ENCODE measurements around the gene MRPL30. TPM values are rescaled to one million over a fixed set of nuclear protein-coding genes. Genes with fewer than 3 reads are reported as not detected.
"Not testable (repeated sequence)": the region's sequence is repeated elsewhere in the genome, so short reads cannot be mapped to it uniquely, and the experiment has no call there.

The MRPL30 gene
- total RNA-seq, result 10 to 100 TPM; 19.3 to 22.4 TPM

DNA sequence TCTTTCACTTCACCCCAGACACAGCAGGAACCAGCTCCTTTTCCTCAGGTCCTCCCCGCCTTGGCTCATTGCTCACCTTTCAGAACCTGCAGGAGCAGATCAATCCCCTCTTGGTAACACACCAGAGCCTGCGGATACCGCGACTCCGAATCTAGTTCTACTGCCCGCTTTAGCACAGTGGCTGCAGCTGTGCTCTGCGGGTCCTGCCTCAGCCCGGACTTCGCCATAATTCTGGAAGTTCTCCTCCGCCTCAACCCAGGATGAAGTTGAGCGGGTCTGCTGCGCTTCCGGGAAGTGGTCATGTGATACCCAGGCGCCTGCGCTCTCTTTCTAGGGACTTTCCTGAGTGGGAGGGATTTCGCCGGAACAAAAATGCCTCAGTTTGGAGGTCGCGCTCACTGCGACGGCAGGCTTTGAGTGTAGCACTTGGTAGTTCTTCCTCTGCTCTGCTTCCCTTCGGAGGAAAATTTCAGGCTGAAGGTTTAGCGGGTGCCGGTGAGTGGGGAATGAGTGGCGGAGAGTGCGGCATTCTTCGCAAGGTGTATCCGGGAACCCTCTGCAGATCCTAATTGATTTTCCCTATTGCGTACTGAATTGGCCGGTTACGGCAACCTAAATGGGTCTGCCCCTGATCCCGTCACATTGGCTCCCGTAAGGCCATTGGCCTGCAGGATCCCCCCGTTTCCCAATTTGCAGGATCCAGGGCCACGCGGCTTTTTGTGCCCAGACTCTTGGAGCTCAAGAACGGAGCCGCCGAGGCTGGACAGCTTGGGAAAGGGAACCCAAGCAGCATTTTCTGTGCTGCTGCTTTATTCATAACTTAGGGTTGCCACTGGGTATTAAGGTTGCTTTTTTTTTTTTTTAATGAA, at the start of gene MRPL30, which contains the start of gene MITD1:
Gene MRPL30, plus strand, starts transcription at position 430 of the 869 bp plus-strand sequence. CDS start 5,020 bp downstream, outside the sequence.
Gene MITD1, minus strand, starts transcription at position 304 of the 869 bp plus-strand sequence. Its CDS starts 77 bp downstream, at position 227.
- ATAC-seq (peak; percentile 97 to 98), DNase-seq (ENCODE audit: low spot score) (peak; percentile 91)
- Mint-ChIP-seq H3K27me3 (no peaks in the 10 kb centered on the region), H3K9me3 (no peaks in the 10 kb centered on the region), H3K4me1 (ENCODE audit: low read depth in 2 of 2) (peaks cover 32 to 41% of the 10 kb centered on the region in 2 donors), H3K27ac (peak within 1 kb of the TSS; percentile 86 to 98), H3K4me3 (peak within 1 kb of the TSS; percentile 98), H3K36me3 (peaks cover 5% of the 10 kb centered on the region)

DNA sequence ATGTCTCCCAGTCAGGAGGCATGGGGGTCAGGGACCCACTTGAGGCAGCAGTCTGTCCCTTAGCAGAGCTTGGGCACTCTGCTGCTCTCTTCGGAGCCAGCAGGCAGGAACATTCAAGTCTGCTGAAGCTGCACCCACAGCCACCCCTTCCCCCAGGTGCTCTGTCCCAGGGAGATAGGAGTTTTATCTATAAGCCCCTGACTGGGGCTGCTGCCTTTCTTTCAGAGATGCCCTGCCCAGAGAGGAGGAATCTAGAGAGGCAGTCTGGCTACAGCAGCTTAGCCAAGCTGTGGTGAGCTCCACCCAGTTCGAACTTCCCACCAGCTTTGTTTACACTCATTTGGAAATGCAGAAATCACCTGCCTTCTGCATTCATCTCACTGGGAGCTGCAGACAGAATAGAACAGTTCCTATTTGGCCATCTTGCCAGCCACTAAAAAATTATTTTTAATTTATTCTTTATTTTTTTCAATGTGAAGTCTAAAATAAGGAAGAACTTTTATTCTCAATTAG, 45.9 kb upstream of the MRPL30 start:
- not testable (repeated sequence) for H3K27ac Mint-ChIP-seq; H3K4me1 Mint-ChIP-seq (ENCODE audit: low read depth in 2 of 2); ATAC-seq; H3K27me3 Mint-ChIP-seq; H3K4me3 Mint-ChIP-seq; DNase-seq (ENCODE audit: low spot score)
- peaks cover 42% of the 10 kb centered on the region for H3K36me3 Mint-ChIP-seq
- peaks cover 28% of the 10 kb centered on the region for H3K9me3 Mint-ChIP-seq

DNA sequence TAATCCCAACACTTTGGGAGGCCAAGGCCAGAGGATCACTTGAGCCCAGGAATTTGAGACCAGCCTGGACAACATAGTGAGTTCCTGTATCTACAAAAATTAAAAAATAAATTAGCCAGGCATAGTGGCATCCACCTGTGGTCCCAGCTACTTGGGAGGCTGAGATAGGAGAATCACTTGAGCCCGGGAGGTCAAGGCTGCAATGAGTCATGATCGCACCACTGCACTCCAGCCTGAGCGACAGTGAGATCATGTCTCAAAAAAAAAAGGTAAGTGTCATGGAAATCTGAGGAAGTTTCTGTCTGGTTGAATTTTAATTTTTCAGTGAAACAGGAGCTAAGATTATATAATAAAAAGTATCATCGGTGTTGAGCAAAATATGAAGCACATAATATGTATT, 42.0 kb upstream of the MRPL30 start:
- DNase-seq (ENCODE audit: low spot score) (no peak), ATAC-seq (no peak)
- H3K27ac Mint-ChIP-seq, result no peak overlapping the region
- H3K9me3 Mint-ChIP-seq, result peaks cover 3% of the 10 kb centered on the region
- H3K4me1 Mint-ChIP-seq (ENCODE audit: low read depth in 2 of 2), result peaks cover 10 to 18% of the 10 kb centered on the region in 2 donors
- H3K36me3 Mint-ChIP-seq, result peaks cover 6% of the 10 kb centered on the region
- no peaks in the 10 kb centered on the region for H3K27me3 Mint-ChIP-seq
- H3K4me3 Mint-ChIP-seq, result peak overlapping the region; percentile 5

DNA sequence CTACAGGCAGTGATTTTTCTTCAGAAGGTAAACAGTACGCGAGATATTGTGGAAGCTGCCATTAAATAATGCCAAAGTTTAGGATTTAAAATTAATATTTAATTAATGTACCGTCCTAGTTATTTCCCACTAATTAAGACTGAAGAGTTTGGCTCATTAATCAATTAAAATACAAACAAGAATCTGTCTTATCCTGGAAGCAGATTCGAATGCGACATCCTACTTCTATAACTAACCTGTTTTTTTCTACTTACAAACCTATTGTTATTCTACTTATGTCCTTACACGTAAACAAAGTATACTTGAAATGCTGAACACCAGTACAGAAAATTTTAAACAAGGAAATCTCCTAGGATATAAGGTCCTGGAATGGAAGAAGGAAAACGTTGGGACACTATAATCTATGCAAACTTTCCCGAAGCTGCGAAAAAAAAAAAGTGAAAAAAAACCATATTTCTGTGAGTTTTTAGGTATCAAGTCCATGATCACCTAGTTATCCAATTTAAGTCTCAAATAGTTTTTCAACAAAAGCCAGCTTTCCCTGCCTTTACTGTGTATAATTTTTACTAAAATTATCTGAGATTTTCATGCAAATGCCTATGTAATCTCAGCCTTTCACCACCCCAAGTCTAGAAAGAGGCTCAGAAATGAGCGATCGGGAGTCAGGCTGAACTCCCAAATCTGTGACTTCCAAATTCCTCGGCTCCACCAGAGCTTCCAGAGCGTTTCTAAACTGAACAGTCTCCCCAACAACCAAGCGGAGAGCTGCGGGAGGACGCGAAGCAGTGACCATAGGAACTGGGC, 40.7 kb upstream of the MRPL30 start:
- H3K36me3 Mint-ChIP-seq, result no peaks in the 10 kb centered on the region
- peaks cover 12 to 18% of the 10 kb centered on the region in 2 donors for H3K4me1 Mint-ChIP-seq (ENCODE audit: low read depth in 2 of 2)
- H3K27me3 Mint-ChIP-seq, result no peaks in the 10 kb centered on the region
- H3K4me3 Mint-ChIP-seq, result peak overlapping the region; percentile 99
- H3K9me3 Mint-ChIP-seq, result no peaks in the 10 kb centered on the region
- ATAC-seq, result no peak
- DNase-seq (ENCODE audit: low spot score), result no peak
- H3K27ac Mint-ChIP-seq, result peak overlapping the region; percentile 85 to 90

DNA sequence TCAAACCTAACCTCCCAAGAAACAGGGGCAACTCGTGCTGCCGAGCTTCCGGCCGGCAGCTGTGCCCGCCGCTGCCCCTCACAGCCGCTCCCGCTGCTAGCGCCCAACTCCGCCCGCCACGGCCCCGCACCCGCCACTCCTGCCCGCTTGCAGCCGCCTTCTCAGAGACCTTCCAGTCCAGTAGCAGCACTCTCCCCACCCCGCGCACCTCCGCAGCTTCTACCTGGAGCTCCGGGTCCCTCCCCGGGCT, 40.2 kb upstream of the MRPL30 start:
- H3K27ac Mint-ChIP-seq, result peak overlapping the region; percentile 85 to 90

DNA sequence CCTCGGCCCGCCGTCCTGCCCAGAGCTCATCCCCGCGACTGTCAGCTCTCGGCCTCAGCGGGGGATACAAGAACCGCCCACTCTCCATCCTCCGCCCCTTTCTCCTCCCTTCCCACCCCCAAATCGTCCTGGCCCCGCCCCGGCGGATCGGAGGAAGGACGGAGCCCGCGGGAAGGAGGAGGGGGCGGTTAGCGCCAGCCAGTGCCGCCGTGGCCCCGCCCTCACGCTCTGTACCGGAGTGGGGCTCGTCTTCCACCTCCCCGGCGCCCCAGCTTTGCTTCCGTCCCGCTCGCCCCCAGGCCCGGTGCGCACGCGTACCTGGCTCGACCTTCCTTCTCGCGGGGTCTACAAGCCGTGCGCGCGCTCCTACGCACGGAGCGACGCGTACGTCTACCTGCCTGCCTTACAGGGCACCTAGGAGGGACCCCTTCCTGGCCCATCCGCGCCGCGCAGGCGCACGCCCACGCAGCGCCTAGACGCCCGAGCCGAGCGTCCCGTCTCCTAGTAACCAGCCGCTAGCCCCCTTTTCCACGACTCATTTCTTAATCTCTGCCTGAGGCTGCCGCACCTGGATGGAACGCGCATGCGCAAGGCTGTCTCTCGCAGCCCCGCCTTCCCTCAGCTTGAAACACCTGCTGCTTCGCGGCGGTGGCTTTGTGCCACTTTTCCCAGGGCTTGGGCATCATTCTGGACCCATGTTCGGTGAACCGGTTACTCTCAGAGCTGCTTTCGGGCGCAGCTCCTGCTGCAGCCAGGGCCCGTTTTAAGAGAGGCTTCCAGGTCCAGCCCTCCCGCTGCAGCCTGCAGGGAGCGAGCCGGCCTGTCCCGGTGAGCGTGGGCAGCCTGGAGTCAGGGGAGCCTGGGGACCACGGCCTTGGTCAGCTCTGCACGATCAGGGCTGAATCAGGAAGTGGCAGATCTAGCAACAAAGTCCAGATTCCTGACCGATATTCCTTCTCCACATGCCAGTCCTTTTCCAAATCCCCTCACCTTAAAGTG, 39.6 kb upstream of the MRPL30 start, which contains the start of gene C2orf15:
Gene C2orf15, plus strand, starts transcription at position 598 of the 999 bp plus-strand sequence. CDS start 8,852 bp downstream, outside the sequence.
- H3K4me1 Mint-ChIP-seq (ENCODE audit: low read depth in 2 of 2), result peaks cover 12 to 18% of the 10 kb centered on the region in 2 donors
- ATAC-seq (peak; percentile 97 to 98), DNase-seq (ENCODE audit: low spot score) (peak; percentile 96)
- H3K27ac Mint-ChIP-seq, result peak within 1 kb of the TSS; percentile 85 to 90
- H3K9me3 Mint-ChIP-seq, result no peaks in the 10 kb centered on the region
- peak within 1 kb of the TSS; percentile 99 for H3K4me3 Mint-ChIP-seq
- no peaks in the 10 kb centered on the region for H3K36me3 Mint-ChIP-seq
- no peaks in the 10 kb centered on the region for H3K27me3 Mint-ChIP-seq

More for the DNA sequence above, 40.2 kb upstream of the MRPL30 start:
- Mint-ChIP-seq H3K36me3 (no peaks in the 10 kb centered on the region), H3K4me3 (peak overlapping the region; percentile 99), H3K4me1 (ENCODE audit: low read depth in 2 of 2) (peaks cover 12 to 18% of the 10 kb centered on the region in 2 donors), H3K27me3 (no peaks in the 10 kb centered on the region), H3K9me3 (no peaks in the 10 kb centered on the region)
- no peak for DNase-seq (ENCODE audit: low spot score)
- ATAC-seq, result peak; percentile 67 to 70

DNA sequence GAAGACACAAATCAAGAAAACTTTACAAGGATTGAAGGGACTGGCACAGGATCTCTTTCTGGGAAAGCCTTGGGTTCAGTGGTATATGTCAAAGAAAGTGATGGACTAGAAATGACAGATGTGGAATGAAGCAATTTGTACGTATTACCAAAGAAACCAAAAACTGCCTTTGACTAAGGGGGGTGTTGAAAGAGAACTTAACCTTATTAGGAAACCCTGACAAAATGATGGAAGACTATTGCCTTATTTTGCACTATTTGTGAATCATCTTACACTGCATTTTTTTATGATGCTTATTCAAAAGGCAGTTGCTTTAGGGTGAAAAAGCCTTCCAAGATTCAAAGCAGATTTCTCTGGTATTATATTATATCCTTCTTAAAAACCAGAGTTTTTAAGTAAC, 30.3 kb upstream of the MRPL30 start:
- DNase-seq (ENCODE audit: low spot score) (no peak), ATAC-seq (no peak)
- no peaks in the 10 kb centered on the region for H3K27me3 Mint-ChIP-seq
- H3K27ac Mint-ChIP-seq, result no peak overlapping the region
- peaks cover 15% of the 10 kb centered on the region in 2 donors for H3K4me1 Mint-ChIP-seq (ENCODE audit: low read depth in 2 of 2)
- H3K4me3 Mint-ChIP-seq, result no peak overlapping the region
- no peaks in the 10 kb centered on the region for H3K36me3 Mint-ChIP-seq
- no peaks in the 10 kb centered on the region for H3K9me3 Mint-ChIP-seq

DNA sequence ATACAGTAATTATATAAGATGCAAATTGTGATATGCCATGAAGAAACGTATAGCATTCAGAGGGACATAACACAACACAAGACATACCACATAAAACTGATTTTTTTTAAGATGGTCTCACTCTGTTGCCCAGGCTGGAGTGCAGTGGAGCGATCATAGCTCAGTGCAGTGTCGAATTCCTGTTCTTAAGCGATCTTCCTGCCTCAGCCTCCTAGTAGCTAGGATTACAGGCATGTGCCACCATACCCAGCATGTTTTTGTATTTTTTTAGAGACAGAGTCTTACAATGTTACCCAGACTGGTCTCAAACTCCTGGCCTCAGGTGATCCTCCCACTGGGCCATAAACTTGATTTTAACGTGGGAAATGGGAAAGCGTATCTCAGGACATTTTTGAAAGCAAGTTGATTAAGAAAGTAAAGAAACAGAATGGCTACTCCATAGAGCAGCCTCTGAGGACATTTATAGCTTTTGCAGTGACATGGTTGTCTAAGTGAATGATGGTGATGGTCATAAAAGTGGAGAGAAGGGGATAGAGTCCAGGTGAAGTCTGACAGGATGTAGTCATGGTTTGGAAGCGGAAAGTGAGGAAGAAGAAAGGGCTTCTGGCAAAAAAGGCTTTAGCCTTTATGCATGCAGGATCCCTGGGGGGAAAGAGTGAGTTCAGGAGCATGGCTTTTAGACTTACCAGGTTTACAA, 28.6 kb upstream of the MRPL30 start:
- ATAC-seq (no peak), DNase-seq (ENCODE audit: low spot score) (no peak)
- H3K36me3 Mint-ChIP-seq, result peaks cover 3% of the 10 kb centered on the region
- H3K4me1 Mint-ChIP-seq (ENCODE audit: low read depth in 2 of 2), result peaks cover 23 to 24% of the 10 kb centered on the region in 2 donors
- H3K27ac Mint-ChIP-seq, result no peak overlapping the region
- H3K4me3 Mint-ChIP-seq, result no peak overlapping the region
- no peaks in the 10 kb centered on the region for H3K9me3 Mint-ChIP-seq
- H3K27me3 Mint-ChIP-seq, result no peaks in the 10 kb centered on the region

DNA sequence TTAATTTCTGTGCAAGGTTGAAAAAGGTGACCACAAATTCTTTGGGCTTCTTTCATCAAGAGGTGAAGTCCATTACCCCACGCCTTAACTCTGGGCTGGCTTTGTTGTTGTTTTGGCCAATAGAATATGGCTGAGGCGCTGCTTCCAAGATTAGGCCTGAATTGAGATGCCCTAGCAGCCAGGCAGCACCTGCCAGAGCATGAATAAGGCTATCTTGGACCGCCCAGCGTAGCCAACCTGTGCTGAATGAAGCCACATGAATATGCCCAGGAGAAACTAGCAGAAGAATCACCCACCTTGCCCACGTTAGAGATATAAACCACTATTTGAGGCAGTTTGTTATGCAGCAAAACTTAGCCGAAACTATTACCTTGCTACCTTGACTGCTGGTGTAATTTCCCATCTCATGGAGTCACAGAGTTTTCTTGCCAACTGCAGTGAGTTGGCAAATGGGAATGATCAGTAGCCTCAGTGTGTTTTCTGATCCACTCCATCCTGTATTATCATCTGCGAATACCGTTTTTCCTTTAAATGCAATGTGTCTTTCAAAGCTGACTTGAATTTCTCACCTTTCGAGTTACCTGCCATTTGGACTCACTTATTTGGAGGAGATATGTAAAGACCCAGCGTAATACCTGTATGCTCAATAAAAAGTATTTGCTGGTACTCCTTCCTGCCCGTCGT, 26.9 kb upstream of the MRPL30 start:
- DNase-seq (ENCODE audit: low spot score) (no peak), ATAC-seq (no peak)
- Mint-ChIP-seq H3K9me3 (no peaks in the 10 kb centered on the region), H3K4me1 (ENCODE audit: low read depth in 2 of 2) (peaks cover 29% of the 10 kb centered on the region in 2 donors), H3K4me3 (no peak overlapping the region), H3K27ac (peak overlapping the region in 1 of 2 donors; percentile 86), H3K36me3 (peaks cover 6% of the 10 kb centered on the region), H3K27me3 (no peaks in the 10 kb centered on the region)

DNA sequence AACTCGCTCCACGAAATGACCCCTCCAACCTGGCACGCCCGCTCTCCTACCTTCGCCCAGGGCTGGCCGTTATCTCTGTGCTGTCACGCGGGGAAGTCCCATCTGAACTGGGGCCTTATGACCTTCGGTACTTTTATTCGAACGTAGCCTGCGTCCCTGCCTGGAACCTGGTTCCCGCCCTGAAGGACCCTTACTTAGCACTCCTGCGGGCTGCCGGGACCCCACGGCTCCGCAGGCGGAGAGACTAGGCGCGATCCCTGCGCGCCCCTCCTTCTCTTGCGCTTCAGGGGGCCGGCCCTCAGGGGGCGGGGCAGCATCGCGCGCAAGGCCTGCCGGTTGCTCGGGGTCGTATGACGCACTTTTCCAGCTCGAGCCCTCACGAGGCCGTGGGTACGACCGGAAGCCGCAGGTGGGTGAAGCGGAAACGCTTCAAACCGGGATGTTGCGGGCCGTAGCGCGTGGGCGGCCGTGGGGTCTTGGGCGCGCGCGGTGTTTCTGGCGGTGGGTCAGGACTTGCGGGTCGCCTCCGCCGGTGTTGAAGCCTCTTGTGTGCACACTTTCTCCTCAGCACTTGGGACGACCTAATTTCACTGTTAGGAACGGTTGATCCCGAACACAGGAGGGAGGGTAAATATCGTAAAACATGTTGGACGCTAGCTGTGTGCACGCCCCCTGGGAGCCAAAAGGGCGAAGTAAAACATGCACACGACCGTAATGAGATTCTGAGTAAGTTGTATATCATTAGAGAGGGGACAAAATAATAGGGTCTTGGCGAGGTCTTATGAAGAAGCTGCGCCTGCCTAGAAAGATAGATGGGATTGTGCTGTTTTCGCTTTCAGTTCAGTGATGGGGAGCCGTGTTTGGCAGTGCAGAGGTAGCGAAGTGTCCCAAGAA, 26.1 kb upstream of the MRPL30 start, which contains the start of the genes LIPT1 and TSGA10:
Gene LIPT1, plus strand, starts transcription at position 325 of the 894 bp plus-strand sequence. CDS start 6,991 bp downstream, outside the sequence.
Gene TSGA10, minus strand, starts transcription at position 300 of the 894 bp plus-strand sequence. CDS start 45,503 bp downstream, outside the sequence.
- Mint-ChIP-seq H3K36me3 (peaks cover 6% of the 10 kb centered on the region), H3K4me1 (ENCODE audit: low read depth in 2 of 2) (peaks cover 29 to 33% of the 10 kb centered on the region in 2 donors), H3K27ac (peak within 1 kb of the TSS in 1 of 2 donors; percentile 86), H3K9me3 (no peaks in the 10 kb centered on the region), H3K4me3 (no peak within 1 kb of the TSS), H3K27me3 (no peaks in the 10 kb centered on the region)
- ATAC-seq (peak; percentile 99 to 100), DNase-seq (ENCODE audit: low spot score) (peak; percentile 95)

DNA sequence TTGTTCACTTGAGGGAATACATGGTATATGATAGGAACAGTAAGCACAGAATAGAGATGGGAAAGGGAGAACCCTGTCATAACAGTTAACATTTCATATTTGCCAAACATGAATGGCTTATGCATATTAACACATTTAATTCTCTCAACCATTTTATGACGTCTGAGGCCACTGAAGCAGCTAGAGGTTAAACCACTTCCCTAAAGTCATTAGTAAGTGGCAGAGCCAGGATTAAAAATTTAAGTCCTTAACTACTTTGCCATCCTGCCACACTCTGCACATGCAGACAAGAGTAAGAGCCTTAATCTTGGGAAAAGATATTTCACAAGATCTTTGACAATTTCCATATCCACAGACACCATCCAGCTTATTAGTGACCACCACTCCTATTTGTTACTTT, 24.1 kb upstream of the MRPL30 start:
- Mint-ChIP-seq H3K27ac (peak overlapping the region in 1 of 2 donors; percentile 86), H3K27me3 (no peaks in the 10 kb centered on the region), H3K9me3 (no peaks in the 10 kb centered on the region), H3K4me3 (no peak overlapping the region), H3K4me1 (ENCODE audit: low read depth in 2 of 2) (peaks cover 29 to 30% of the 10 kb centered on the region in 2 donors), H3K36me3 (peaks cover 6% of the 10 kb centered on the region)
- DNase-seq (ENCODE audit: low spot score) (no peak), ATAC-seq (no peak)
